DND-41 (cell line): Measurements from ENCODE around the gene RAB8B.

ENCODE experiments used
- EZH2 ChIP-seq: IDR thresholded peaks from 3 replicates; pipeline ENCODE4 v1.6.1; 2012; ENCODE audit warnings: borderline replicate concordance, low read depth, mild to moderate bottlenecking, moderate library complexity, low read length, inconsistent platforms; ENCODE audit not compliant: severe bottlenecking
- TF ChIP-seq, protein P1 (sequence below): IDR thresholded peaks from 2 replicates; pipeline ENCODE4 v1.5.1; 2012; ENCODE audit warnings: borderline replicate concordance, low read length, moderate library complexity, mild to moderate bottlenecking; ENCODE audit not compliant: poor library complexity, severe bottlenecking; ENCODE audit errors: extremely low read depth

DNA sequence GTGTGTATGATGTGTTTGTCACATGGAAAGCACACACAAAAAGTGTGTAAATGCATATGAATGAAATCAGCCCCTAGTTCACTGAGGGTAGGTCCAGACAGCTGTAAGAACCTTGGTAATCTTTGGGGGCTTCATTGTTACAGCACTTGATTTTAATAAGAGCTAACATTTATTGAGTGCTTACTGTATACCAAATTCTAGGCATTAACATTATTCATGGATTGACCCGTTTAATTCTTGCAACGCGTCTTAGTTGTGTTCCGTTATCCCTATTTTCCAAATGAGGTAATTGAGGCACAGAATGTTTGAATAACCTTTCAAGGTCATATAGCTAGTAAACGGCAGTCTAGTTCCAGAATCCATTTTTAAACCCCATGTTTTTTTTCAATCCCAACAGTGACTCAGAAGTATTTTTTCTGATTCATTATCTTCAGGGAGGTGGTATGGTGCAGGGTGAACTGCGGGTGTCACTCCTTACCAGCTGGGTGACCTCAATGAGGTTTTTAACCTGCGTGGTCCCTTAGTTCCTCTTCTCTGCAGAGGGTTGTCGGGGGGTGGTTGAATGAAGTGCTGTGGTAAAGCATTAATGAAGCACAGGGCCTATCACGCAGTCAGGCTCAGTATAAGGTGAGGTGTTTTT is 14.2 kb downstream of the RAB8B start:
- TF ChIP-seq, protein P1, sequence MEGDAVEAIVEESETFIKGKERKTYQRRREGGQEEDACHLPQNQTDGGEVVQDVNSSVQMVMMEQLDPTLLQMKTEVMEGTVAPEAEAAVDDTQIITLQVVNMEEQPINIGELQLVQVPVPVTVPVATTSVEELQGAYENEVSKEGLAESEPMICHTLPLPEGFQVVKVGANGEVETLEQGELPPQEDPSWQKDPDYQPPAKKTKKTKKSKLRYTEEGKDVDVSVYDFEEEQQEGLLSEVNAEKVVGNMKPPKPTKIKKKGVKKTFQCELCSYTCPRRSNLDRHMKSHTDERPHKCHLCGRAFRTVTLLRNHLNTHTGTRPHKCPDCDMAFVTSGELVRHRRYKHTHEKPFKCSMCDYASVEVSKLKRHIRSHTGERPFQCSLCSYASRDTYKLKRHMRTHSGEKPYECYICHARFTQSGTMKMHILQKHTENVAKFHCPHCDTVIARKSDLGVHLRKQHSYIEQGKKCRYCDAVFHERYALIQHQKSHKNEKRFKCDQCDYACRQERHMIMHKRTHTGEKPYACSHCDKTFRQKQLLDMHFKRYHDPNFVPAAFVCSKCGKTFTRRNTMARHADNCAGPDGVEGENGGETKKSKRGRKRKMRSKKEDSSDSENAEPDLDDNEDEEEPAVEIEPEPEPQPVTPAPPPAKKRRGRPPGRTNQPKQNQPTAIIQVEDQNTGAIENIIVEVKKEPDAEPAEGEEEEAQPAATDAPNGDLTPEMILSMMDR = peak; percentile 36
- no peak for TF ChIP-seq EZH2
